HK-2 (cell line): ENCODE measurements around the gene VWA1.
"Not testable (repeated sequence)": the region's sequence is repeated elsewhere in the genome, so short reads cannot be mapped to it uniquely, and the experiment has no call there.

Experiments used
- DNase-seq: peaks from one replicate; pipeline ENCODE4 v3.0.0-alpha.2; 2018; ENCODE audit not compliant: unreplicated experiment

Gene VWA1

DNA sequence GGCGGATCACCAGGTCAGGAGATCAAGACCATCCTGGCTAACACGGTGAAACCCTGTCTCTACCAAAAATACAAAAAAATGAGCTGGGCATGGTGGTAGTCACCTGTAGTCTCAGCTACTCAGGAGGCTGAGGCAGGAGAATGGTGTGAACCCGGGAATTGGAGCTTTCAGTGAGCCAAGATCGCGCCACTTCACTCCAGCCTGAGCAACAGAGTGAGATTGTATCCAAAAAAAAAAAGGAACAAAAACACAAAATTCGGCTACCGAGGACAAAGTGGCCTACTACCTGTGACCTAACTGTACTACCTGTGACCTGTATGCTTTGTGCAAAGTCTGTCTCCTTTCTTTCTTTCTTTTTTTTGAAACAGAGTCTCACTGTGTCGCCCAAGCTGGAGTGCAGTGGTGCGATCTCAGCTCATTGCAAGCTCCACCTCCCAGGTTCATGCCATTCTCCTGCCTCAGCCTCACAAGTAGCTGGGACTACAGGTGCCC is 32.5 kb upstream of the VWA1 start:
- not testable (repeated sequence) for DNase-seq

DNA sequence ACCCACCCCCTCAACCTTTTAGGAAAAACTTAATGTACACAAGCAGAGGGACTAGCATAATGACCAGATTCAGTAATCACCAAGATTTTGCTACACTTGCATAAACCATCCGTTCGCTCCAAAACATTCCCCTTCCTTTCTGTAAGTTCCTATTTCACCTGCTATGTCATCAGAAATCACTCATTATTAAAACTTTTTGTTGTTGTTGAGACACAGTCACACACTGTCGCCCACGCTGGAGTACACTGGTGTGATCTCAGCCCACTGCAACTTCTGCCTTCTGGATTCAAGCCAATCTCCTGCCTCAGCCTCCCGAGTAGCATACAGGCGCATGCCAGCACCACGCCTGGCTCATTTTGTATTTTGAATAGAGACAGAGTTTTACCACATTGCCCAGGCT is 31.8 kb upstream of the VWA1 start:
- DNase-seq: no peak

DNA sequence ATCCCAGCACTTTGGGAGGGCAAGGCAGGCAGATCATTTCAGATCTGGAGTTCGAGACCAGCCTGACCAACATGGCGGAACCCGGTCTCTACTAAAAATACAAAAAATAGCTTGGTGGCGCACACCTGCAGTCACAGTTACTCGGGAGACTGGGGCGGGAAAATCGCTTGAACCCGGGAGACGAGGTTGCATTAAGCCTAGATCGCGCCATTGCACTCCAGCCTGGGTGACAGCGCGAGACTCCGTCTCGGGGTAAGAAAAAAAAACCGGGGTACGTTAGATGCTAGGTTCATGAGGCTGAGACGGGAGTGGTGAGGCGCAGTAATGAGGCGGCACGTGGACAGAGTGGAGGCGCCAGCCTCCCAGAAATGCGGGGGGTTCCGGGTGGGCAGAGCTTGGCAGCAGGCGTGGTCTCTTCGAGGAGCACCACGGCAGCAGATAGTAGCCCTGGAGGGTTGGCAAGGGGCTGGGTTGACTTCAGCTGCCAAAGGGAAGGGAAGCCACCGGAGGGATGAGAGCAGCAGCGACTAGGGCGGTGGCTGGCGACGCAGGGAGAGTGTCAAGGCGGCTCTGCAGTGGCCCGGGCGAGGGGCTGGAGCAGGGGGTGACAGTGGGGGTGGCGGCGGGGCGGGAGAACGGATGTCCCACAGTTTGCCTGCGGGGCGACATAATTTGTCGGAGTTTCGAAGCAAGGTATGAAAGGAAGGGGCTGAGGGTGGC is 29.2 kb upstream of the VWA1 start:
- no peak for DNase-seq

DNA sequence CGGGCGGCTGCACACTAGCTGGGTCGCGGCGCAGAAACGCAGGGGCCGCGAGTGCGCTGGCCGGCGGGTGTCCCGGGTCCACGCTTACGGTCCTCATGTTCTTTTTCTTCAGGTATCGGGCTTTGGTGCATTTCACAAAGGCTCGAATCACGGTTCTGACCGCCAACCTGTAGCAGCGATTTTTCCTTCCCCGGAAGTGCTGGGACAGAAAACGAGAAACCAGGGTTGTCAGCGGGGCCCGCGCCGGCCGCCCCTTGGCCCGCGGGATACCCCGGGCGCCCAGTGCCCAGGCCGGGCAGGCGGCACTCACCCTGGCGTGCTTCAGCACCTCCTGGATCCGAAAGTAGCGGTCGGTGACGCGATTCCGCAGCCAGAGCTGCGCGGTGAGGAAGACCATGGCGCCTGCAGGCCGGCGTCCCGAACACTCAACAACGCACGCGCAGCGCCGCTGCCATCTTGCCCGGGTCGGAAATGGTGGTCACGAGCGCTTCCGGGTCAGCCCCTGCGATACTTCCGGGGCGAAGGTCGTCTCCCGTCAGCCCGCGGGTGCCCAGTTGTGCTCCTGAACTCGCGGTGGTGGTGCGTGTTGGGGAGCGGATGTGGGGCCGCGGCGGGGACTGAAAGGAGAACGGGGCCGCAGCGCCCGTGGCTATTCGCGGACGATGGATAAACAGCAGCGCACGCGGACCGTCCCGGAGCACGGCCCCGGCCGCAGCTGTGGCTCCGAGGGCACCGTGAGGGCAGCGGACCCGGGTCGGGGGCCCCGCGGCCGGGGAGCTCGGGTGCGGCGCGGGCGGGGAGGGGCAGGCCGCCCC is 28.5 kb upstream of the VWA1 start, which contains the start of gene MRPL20:
MRPL20 (minus strand) TSS at position 473 of the 815 bp plus-strand sequence; CDS start at position 397, 76 bp downstream.
- DNase-seq: peak; percentile 91

DNA sequence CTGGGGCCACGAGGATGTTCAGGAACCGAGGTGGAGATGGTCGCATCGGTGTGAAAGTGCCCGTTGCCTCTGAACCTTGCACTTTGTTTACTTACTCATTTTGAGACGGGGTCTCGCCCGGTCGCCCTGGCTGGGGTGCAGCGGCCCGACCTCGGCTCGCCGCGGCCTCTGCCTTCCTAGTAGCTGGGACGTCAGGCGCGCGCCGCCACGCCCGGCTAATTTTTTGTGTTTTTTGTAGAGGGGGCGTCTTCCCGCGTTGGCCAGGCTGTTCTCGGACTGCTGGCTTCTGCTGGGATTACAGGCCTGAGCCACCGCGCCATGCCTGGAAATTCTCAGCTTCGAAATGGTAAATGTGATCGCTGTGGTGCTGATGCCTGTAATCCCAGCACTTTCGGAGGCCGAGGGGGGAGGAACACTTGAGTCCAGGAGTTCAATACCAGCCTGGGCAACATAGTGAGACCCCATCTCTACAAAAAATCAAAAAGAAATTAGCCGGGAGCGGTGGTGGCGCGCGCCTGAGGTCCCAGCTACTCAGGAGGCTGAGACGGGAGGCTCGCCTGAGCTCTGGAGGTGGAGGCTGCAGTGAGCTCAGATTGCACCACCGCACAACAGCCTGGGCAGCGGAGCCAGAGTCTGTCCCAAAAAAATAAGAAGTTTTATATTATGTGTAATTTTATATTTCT is 27.7 kb upstream of the VWA1 start:
- peak; percentile 63 for DNase-seq

DNA sequence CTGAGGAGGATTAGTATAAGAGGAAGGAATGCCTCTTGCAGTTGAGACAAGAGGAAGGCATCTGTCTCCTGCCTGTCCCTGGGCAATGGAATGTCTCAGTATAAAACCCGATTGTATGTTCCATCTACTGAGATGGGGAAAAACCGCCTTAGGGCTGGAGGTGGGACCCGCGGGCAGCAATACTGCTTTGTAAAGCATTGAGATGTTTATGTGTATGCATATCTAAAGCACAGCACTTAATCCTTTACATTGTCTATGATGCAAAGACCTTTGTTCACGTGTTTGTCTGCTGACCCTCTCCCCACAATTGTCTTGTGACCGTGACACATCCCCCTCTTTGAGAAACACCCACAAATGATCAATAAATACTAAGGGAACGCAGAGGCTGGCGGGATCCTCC is 25.3 kb upstream of the VWA1 start:
- DNase-seq: not testable (repeated sequence)

DNA sequence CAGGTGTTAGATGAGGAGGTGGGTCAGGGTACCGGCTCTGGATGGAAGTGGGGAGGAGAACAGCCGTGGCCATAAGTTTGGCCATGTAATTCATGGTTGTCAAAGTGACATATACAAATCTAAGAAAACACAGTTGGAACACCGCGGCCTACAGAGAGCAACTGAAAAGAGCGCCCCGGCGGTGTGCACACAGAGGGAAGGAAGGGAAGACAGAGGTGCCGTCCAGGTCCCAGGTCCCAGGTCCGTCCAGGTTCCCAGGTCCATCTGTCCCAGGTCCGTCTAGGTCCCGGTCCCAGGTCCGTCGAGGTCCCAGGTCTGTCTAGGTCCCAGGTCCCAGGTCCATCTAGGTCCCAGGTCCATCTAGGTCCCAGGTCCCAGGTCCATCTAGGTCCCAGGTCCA is 23.9 kb upstream of the VWA1 start:
- DNase-seq: no peak

DNA sequence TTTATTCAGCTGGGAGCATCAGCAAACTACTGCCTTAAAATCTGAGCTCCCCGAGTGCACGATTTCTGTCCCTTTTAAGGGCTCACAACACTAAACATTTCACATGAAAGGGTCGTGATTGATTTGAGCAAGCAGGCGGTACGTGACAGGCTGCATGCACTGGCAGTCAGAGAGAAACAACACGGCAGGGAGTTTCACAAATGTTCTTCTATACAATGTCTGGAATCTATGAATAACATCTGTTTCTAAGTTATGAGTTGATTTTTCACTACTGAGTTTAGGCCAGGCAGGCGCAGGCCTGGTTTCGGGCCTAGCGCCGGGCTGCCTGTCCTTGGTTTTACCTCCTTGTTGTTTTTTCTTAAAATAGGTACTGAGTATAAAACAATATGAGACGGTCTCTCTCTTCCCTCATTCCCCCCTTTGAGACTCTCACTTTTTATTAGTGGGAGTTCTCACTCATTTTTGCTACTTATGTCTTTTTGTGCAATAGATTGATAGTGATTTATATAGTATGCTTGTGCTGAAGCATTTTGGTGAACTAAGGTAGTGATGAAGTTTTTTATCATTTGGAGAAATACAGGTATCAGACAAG is 23.1 kb upstream of the VWA1 start:
- not testable (repeated sequence) for DNase-seq

DNA sequence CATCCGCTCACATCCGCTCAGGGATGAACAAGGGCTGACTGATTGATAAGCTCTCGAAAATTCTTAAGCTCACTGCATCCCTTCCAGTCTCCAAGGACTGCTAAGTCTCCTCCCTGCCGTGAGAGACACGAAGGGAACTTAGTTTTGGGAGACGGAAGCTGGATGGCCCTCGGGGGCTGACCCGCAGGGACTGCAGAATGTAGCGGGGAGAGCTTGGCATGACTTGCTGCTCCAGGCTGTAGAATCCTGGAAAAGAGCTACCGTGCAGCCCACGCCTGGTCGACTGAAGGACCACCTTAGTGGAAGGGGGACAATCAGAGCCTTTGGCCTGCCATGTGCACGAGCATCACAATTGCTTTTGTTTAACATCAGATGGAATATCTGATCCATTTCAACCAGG is 19.7 kb upstream of the VWA1 start:
- DNase-seq: no peak

DNA sequence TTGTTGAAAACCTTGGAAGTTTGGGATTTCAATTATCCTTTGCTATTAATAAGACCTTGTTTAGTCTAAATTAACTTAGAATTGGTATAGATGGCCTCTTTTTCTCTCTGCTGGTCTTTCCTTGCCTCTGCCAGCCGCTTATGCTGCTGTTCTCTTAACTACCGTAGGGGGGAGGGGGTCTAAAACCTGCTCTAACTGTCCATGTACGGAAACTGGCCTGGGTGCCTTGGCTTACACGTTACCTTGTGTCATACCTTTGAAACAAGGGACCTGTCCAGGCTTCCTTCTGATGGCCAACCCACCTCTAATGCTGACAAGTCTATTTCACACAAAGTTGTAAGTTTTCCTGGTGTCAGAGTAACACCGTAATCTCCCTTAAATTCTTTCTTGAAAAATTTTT is 18.1 kb upstream of the VWA1 start:
- not testable (repeated sequence) for DNase-seq

DNA sequence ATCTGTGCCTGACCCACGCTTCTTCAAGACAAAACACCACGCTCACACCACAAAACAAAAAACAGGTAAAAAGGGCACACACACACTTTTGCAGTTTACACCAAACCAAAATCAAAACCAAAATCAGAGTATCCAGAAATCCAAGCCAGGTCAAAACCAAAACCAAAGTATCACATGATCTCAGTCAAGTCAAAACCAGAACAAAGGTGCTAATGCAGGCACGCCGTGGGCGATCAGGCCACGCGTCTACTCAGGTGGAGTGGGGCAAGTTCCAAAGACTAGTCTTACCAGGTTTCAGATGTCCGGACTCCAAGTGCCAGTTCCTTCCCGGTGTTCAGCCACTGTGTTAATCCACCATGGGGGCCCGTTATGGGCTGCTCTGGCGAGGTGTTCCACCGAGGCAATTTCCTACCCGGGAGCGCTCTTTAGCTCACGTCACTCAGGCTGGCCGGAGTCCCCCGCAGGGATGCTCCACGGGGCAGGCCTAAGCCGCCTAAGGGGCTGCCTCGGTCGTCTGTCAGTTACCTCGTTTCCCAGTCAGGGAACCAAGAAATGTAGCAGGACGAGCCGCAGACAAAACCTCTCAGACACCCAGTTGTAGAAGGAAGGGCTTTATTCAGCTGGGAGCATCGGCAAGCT is 17.5 kb upstream of the VWA1 start:
- not testable (repeated sequence) for DNase-seq

DNA sequence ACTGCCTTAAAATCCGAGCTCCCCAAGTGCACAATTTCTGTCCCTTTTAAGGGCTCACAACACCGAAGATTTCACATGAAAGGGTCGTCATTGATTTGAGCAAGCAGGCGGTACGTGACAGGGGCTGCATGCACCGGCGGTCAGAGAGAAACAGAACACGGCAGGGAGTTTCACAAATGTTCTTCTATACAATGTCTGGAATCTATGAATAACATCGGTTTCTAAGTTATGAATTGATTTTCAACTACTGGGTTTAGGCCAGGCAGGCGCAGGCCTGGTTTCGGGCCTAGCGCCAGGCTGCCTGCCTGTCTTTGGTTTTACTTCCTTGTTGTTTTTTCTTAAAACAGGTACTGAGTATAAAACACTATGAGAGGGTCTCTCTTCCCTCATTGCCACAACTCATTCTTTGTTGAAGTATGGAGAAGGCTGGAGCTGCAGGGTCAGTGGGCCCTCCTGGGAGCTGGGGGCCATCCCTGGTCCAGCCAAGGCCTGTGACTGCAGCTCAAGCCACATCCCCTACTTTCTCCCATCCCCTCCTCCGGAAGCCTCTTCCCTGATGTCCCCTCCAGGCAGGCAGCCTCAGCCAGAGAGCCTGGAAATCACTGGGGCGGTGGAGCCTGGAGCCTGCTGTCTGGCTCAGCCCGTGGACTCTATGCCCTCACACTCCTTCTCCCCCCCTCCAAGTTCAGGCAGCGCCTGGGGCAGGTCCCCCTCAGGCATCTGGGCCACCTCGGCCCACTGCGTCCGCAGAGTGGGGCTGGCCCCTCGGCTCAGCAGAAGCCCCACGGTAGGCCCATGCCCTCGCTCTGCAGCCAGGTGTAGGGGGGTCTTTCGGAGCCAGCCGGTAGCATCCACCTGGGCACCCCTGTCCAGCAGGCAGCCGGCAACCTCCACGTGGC is 16.8 kb upstream of the VWA1 start:
- DNase-seq: no peak

DNA sequence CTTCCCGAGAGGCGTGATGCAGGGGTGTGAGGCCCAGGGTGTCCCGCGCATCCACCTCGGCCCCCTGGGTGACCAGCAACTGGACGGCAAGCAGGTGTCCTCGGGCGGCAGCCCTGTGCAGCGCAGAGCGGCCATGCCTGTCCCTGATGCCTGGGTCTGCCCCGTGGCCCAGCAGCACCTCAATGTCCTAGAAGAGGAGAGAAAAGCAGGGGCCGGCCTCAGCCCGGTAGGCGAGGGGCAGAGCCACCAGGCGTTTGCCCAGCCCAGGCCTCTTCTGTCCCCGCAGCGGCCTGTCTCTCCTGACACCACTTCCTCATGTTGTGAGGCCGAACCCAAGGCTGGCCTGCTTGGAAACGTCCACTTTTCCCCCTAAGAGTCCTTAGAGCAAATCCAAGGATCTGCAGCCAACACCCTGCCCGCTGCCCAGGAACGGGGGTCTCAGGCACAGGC is 16.1 kb upstream of the VWA1 start:
- DNase-seq: no peak

DNA sequence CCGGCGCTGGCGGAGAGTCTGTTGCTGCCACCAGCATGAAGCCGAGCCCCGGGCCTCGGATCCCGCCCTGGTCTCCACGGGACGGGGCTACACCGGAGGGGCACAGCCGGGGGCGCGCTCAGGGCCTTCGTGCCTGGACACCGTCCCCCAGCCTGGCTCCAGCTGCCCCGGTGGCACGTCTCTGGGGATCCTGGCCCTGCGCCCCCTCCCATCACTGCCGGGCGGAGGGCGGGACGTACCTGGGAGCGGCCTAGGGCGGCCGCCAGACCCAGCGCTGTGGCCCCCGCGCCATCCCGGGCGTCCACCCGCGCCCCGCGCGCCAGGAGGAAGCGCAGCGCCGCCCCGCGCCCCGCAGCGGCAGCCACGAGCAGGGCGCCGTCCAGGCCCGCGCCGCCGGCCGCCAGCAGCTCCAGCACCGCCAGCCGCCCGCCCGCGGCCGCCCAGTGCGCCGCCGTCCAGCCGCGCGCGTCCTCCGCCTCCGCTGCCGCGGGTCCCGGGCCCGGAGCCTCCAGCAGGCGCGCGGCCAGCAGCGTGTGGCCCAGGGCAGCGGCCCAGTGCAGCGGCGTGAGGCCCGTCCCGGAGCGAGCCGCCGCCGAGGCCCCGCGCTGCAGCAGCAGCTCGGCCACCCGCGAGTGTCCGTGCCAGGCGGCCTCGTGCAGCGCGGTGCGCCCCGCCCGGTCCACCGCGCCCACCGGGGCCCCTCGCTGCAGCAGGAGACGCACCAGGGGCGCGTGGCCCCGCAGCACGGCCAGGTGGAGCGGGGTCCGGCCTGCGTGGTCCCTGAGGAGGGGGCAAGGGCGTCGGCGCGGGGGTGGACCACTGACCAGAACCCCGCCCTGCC is 15.5 kb upstream of the VWA1 start:
- no peak for DNase-seq

DNA sequence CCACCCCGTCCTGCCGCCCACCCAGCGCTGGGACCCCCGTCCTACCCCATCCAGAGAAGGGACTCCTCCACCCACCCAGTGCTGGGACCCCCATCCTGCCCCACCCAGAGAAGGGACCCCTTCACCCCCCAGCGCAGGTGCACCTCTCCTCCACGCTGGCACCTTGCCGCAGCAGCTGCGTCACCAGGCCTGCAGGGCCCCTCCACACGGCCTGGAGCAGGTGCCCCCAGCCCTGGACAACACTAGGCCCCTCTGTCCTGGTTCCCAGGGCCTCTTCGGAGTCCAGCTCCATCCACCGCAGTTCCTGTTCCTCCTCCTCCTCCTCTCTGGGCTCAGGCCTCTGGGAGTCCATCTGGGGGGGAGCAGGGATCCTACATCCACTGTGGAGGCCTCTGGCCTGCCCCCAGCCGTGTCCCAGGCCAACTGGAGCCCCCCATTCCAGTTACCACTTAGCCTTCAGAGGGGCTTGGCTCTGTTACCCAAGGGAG is 14.8 kb upstream of the VWA1 start:
- no peak for DNase-seq

DNA sequence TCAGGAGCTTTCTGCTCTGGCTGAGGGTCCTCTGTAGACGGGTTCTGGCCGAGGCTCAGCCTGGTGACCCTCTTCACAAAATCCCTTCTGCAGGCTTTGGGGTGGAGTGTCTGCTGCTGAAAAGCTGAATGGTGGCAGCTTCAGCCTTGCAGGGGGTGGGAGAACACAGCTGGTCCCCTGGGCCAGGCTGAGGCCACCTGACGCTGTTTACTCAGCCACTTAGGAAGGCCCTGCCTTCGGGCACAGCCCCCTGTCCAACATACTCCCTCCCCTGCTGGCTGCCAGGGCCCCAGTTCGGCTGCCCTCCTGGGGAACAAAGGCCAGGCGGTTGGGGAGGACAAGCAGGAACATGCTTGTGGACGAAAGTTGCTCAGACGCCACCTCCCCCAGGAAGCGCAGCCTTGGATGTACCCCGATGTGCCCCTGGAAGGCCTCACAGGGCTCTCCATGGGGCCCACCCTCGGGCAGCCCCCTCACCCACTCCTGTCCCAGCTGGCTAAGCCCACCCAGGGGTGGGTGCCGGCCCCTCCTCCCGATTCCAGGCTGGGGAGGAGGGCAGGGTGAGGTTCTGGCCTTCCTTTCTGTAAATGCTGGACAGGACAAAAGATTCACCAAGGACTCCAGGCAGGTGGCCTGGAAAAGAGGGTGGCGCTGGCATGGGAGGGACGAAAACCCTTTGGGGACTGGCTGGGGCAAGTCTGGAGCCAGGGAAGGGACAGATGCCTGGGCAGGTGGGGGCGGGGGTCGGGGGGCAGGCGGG is 14.2 kb upstream of the VWA1 start, which contains the start of gene ANKRD65:
ANKRD65 (minus strand) TSS at position 130 of the 760 bp plus-strand sequence. CDS start 271 bp downstream, outside the sequence.
- DNase-seq: no peak

DNA sequence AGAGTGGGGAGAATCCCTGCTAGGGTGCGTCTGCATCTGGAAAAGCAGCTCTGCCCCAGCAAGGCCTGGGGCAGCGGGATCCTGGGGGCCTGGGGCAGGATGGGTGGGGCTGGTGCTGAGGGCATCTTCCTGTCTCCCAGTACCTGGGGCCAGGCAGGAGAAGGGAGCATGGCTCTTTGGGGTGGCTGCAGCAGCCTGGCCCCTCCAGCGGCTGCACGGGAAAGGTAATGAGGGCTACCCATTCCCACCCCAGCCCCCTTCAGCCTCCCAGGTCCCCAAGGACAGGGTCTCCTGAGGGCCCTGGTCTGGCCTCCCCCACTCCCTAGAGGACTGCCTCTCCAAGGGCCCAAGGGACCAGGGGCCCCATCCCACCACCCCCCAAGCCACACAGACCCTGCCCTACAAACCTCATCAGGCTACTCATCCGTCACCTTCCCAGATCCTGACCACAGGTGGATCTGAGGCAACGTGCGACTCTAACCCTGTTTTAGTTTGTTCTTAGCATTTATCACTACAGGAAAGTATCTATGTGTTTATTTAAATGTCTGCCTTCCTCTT is 13.5 kb upstream of the VWA1 start:
- no peak for DNase-seq
